OCI-LY1 (cell line): ENCODE data around the gene TINAGL1.

ENCODE experiments used
- H2AFZ ChIP-seq: fragments of 200-600 bp; sonication (generic), shearing (Covaris generic); 2 replicates; pipeline ENCODE4 v1.6.0; 2014; ENCODE audit warnings: antibody characterized with exemption, mild to moderate bottlenecking, low read length
- H3F3A ChIP-seq: fragments of 200-600 bp; sonication (generic), shearing (Covaris generic); 2 replicates; pipeline ENCODE4 v1.6.0; 2014; ENCODE audit warnings: mild to moderate bottlenecking, antibody characterized with exemption, low read length, moderate library complexity; ENCODE audit not compliant: insufficient read depth
- H3K27ac ChIP-seq: fragments of 200-600 bp; sonication (generic); 2 replicates; pipeline ENCODE4 v1.5.1; 2014; ENCODE audit warnings: low read length, mixed run types, mild to moderate bottlenecking, low read depth; ENCODE audit not compliant: poor library complexity, severe bottlenecking
- H3K27me3 ChIP-seq: fragments of 200-600 bp; sonication (generic); 2 replicates; pipeline ENCODE4 v1.6.0; 2014; ENCODE audit warnings: antibody characterized with exemption, mild to moderate bottlenecking, low read length, moderate library complexity; ENCODE audit not compliant: insufficient read depth
- H3K36me3 ChIP-seq: fragments of 200-600 bp; sonication (generic); 2 replicates; pipeline ENCODE4 v1.6.1; 2014; ENCODE audit warnings: mild to moderate bottlenecking, antibody characterized with exemption, low read length, moderate library complexity, mixed read lengths; ENCODE audit not compliant: insufficient read depth
- H3K4me1 ChIP-seq: fragments of 200-600 bp; sonication (generic); 2 replicates; pipeline ENCODE4 v1.5.1; 2014; ENCODE audit warnings: mild to moderate bottlenecking, low read length, moderate library complexity; ENCODE audit not compliant: insufficient read depth, severe bottlenecking
- H3K4me2 ChIP-seq: fragments of 200-600 bp; sonication (generic), shearing (Covaris generic); 2 replicates; pipeline ENCODE4 v1.6.1; 2014; ENCODE audit warnings: low read length
- H3K4me3 ChIP-seq: fragments of 200-600 bp; sonication (generic); 2 replicates; pipeline ENCODE4 v1.5.1; 2014; ENCODE audit warnings: low read length, low read depth, mild to moderate bottlenecking, mixed read lengths; ENCODE audit not compliant: poor library complexity, severe bottlenecking
- H3K79me2 ChIP-seq: fragments of 200-600 bp; shearing (Covaris generic); 2 replicates; pipeline ENCODE4 v1.6.1; 2016; ENCODE audit warnings: mixed run types, low read length, mixed read lengths; ENCODE audit not compliant: insufficient read depth
- H3K9ac ChIP-seq: fragments of 200-600 bp; sonication (generic), shearing (Covaris generic); 2 replicates; pipeline ENCODE4 v1.6.1; 2014; ENCODE audit warnings: mild to moderate bottlenecking, low read length, mixed read lengths
- H3K9me2 ChIP-seq: fragments of 200-600 bp; sonication (generic), shearing (Covaris generic); 2 replicates; pipeline ENCODE4 v1.6.1; 2014; ENCODE audit warnings: low read depth, mild to moderate bottlenecking, low read length, mixed read lengths
- H3K9me3 ChIP-seq: fragments of 200-600 bp; shearing (Covaris generic); 2 replicates; pipeline ENCODE4 v1.6.1; 2014; ENCODE audit warnings: low read length, mixed read lengths
- H4K20me1 ChIP-seq: fragments of 200-600 bp; sonication (generic), shearing (Covaris generic); 2 replicates; pipeline ENCODE4 v1.6.0; 2016; ENCODE audit warnings: mild to moderate bottlenecking, low read length; ENCODE audit not compliant: insufficient read depth
- EZH2 ChIP-seq: fragments of 200-600 bp; sonication (generic), shearing (Covaris generic); IDR thresholded peaks from 2 replicates; pipeline ENCODE4 v1.8.0; 2017; ENCODE audit warnings: borderline replicate concordance, mixed run types, mild to moderate bottlenecking, antibody characterized with exemption, low read length, moderate library complexity, mixed read lengths
- TF ChIP-seq, protein P1 (sequence below): fragments of 200-600 bp; sonication (generic), shearing (Covaris generic); IDR thresholded peaks from 2 replicates; pipeline ENCODE4 v1.5.1; 2017; ENCODE audit warnings: mild to moderate bottlenecking, antibody characterized with exemption, low read length, moderate library complexity, mixed read lengths

Gene TINAGL1

GRCh38 chr1:31626223-31627207, 50.2 kb downstream of the TINAGL1 start:
- no peak for TF ChIP-seq EZH2
- TF ChIP-seq, protein P1, sequence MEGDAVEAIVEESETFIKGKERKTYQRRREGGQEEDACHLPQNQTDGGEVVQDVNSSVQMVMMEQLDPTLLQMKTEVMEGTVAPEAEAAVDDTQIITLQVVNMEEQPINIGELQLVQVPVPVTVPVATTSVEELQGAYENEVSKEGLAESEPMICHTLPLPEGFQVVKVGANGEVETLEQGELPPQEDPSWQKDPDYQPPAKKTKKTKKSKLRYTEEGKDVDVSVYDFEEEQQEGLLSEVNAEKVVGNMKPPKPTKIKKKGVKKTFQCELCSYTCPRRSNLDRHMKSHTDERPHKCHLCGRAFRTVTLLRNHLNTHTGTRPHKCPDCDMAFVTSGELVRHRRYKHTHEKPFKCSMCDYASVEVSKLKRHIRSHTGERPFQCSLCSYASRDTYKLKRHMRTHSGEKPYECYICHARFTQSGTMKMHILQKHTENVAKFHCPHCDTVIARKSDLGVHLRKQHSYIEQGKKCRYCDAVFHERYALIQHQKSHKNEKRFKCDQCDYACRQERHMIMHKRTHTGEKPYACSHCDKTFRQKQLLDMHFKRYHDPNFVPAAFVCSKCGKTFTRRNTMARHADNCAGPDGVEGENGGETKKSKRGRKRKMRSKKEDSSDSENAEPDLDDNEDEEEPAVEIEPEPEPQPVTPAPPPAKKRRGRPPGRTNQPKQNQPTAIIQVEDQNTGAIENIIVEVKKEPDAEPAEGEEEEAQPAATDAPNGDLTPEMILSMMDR: no peak
- H3F3A ChIP-seq: no peaks in the 10 kb centered on the region
- H2AFZ ChIP-seq: no peak overlapping the region
- H3K79me2 ChIP-seq: no peaks in the 10 kb centered on the region
- no peak overlapping the region for H3K4me2 ChIP-seq
- H3K9ac ChIP-seq: no peak overlapping the region
- H4K20me1 ChIP-seq: no peaks in the 10 kb centered on the region
- peaks cover 40% of the 10 kb centered on the region for H3K36me3 ChIP-seq
- H3K4me1 ChIP-seq: no peaks in the 10 kb centered on the region
- no peaks in the 10 kb centered on the region for H3K9me3 ChIP-seq
- H3K4me3 ChIP-seq: no peak overlapping the region
- H3K27me3 ChIP-seq: no peaks in the 10 kb centered on the region
- no peak overlapping the region for H3K27ac ChIP-seq
- H3K9me2 ChIP-seq: no peaks in the 10 kb centered on the region

- Histone ChIP-seq H2AFZ (no peak overlapping the region), H3F3A (no peaks in the 10 kb centered on the region), H3K79me2 (no peaks in the 10 kb centered on the region), H3K9me2 (no peaks in the 10 kb centered on the region), H3K36me3 (peaks cover 48% of the 10 kb centered on the region), H4K20me1 (no peaks in the 10 kb centered on the region), H3K9me3 (no peaks in the 10 kb centered on the region), H3K9ac (no peak overlapping the region), H3K4me3 (no peak overlapping the region), H3K27ac (no peak overlapping the region), H3K27me3 (no peaks in the 10 kb centered on the region), H3K4me2 (no peak overlapping the region), H3K4me1 (no peaks in the 10 kb centered on the region)
- no peak for TF ChIP-seq EZH2
- TF ChIP-seq, protein P1: no peak
These were observed 51.1 kb downstream of the TINAGL1 start for GRCh38 chr1:31627301-31627929.

DNA sequence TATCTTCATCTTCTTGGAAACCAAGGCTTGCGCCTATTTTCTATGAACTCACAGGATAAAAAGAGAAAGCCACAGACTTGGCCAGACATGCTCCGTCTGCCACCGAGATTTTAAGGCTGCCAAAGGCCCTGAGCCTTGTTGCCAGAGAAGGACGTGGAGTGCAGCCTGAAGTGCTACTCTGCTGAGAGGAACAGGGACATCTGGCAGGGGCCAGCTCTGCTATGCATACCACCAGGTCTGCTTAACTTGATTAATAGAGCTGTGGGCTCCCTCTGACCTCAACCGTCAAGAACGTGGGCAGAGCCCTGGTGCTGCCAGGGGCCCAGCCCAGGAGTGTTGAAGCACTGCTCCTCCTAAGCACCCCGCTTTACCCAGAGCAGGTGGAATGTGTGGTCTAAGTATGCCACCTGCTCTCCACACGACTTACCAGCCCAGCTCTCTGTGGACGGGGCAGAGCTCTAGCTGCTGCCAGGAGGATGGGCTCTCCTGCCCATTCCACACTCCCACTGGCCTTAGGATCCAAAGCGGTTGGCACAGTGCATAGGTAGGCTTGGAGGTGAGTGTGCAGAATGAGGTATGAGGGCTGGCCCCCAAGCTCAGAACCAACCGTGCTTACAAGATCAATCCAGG, 51.7 kb downstream of the TINAGL1 start:
- Histone ChIP-seq H3K79me2 (no peaks in the 10 kb centered on the region), H3F3A (no peaks in the 10 kb centered on the region), H4K20me1 (no peaks in the 10 kb centered on the region), H3K36me3 (peaks cover 54% of the 10 kb centered on the region), H3K4me2 (no peak overlapping the region), H3K27ac (no peak overlapping the region), H3K4me1 (no peaks in the 10 kb centered on the region), H3K4me3 (no peak overlapping the region), H3K9me2 (no peaks in the 10 kb centered on the region), H2AFZ (no peak overlapping the region), H3K9me3 (no peaks in the 10 kb centered on the region), H3K9ac (no peak overlapping the region), H3K27me3 (no peaks in the 10 kb centered on the region)
- TF ChIP-seq EZH2: no peak
- TF ChIP-seq, protein P1: no peak
